ENCODE results near the gene CKLF. TPM values are rescaled to one million over a fixed set of nuclear protein-coding genes. Genes with fewer than 3 reads are reported as not detected.

The CKLF gene
- total and polyA plus RNA-seq, 4 donors, result 9.5 to 36.1 (median 21.5) TPM

GRCh38 chr16:66551348-66551759, 1.0 kb upstream of the CKLF start:
- Histone ChIP-seq H3K4me1 (ENCODE audit: control insufficient read depth in 4 of 4, insufficient read depth in 4 of 4, low read length in 3 of 4) (peaks cover 2 to 31% (median 22%) of the 10 kb centered on the region in 4 donors), H3K9me3 (ENCODE audit: control insufficient read depth in 4 of 4, low read length in 3 of 4) (no peaks in the 10 kb centered on the region), H3K27me3 (ENCODE audit: control insufficient read depth in 4 of 4, insufficient read depth in 4 of 4, low read length in 3 of 4) (no peaks in the 10 kb centered on the region), H3K36me3 (ENCODE audit: control insufficient read depth in 4 of 4, insufficient read depth in 3 of 4, low read depth in 1 of 4, low read length in 3 of 4) (no peaks in the 10 kb centered on the region), H3K27ac (ENCODE audit: low read depth in 1 of 2, low read length in 2 of 2) (peak overlapping the region; percentile 92 to 97), H3K9ac (ENCODE audit: low read depth in 1 of 2, low read length in 2 of 2) (peak overlapping the region; percentile 12 to 85), H3K4me3 (ENCODE audit: low read depth in 1 of 3, low read length in 3 of 3) (no peak overlapping the region)
- no peak for DNase-seq (ENCODE audit: low spot score)
- WGBS, result 67% methylated on average over 6 of the region's 6 CpGs
- peak; percentile 30 for TF ChIP-seq CTCF (IDR thresholded peaks at IDR 0.05; ENCODE audit: low read depth, low read length, missing input control)
- peak in 1 of 2 donors; percentile 12 for TF ChIP-seq RAD21 (IDR thresholded peaks at IDR 0.05)
- no peak for TF ChIP-seq FOXA1 (IDR thresholded peaks at IDR 0.05)

GRCh38 chr16:66551788-66552285, 539 bp upstream of the CKLF start:
- Histone ChIP-seq H3K27ac (ENCODE audit: low read depth in 1 of 2, low read length in 2 of 2) (peak overlapping the region; percentile 92 to 97), H3K9me3 (ENCODE audit: control insufficient read depth in 4 of 4, low read length in 3 of 4) (no peaks in the 10 kb centered on the region), H3K9ac (ENCODE audit: low read depth in 1 of 2, low read length in 2 of 2) (peak overlapping the region; percentile 76 to 85), H3K4me3 (ENCODE audit: low read depth in 1 of 3, low read length in 3 of 3) (peak overlapping the region; percentile 57 to 96 (median 88)), H3K4me1 (ENCODE audit: control insufficient read depth in 4 of 4, insufficient read depth in 4 of 4, low read length in 3 of 4) (peaks cover 2 to 31% (median 22%) of the 10 kb centered on the region in 4 donors), H3K27me3 (ENCODE audit: control insufficient read depth in 4 of 4, insufficient read depth in 4 of 4, low read length in 3 of 4) (no peaks in the 10 kb centered on the region), H3K36me3 (ENCODE audit: control insufficient read depth in 4 of 4, insufficient read depth in 3 of 4, low read depth in 1 of 4, low read length in 3 of 4) (no peaks in the 10 kb centered on the region)
- 44% methylated on average over 8 of the region's 8 CpGs for WGBS
- DNase-seq (ENCODE audit: low spot score), result no peak
- TF ChIP-seq FOXA2 (IDR thresholded peaks at IDR 0.05) (no peak), REST (IDR thresholded peaks at IDR 0.05) (no peak), CTCF (IDR thresholded peaks at IDR 0.05; ENCODE audit: low read depth, low read length, missing input control) (no peak), RXRA (IDR thresholded peaks at IDR 0.05) (no peak), JUND (IDR thresholded peaks at IDR 0.05) (no peak), YY1 (IDR thresholded peaks at IDR 0.05) (no peak), HNF4A (conservative IDR thresholded peaks at IDR 0.05) (no peak), RAD21 (IDR thresholded peaks at IDR 0.05) (no peak), NR2F2 (IDR thresholded peaks at IDR 0.05) (no peak)

Measured in liver (tissue), 9 donors.